Measurements from ENCODE around the gene LPCAT2.

Gene LPCAT2

DNA sequence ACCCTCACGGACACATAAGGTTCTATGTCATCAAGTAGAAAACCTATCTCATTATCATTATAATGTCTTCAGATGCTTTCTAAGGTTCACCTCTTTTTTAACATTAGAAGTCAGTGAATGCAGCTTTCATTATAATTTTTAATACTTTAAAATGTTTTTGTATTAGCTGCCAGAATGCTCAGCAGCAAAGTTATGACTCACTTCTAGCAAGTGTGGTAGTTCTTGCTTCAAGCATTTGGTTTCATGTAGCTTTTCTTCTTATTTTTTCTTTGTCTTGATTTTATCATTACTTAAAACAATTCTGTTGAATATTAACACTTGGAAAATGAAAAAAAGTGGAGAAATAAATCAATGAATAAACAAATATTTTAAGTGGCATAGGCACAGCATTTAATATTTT lies 23.4 kb downstream of the LPCAT2 start:
- TF ChIP-seq, protein P1, sequence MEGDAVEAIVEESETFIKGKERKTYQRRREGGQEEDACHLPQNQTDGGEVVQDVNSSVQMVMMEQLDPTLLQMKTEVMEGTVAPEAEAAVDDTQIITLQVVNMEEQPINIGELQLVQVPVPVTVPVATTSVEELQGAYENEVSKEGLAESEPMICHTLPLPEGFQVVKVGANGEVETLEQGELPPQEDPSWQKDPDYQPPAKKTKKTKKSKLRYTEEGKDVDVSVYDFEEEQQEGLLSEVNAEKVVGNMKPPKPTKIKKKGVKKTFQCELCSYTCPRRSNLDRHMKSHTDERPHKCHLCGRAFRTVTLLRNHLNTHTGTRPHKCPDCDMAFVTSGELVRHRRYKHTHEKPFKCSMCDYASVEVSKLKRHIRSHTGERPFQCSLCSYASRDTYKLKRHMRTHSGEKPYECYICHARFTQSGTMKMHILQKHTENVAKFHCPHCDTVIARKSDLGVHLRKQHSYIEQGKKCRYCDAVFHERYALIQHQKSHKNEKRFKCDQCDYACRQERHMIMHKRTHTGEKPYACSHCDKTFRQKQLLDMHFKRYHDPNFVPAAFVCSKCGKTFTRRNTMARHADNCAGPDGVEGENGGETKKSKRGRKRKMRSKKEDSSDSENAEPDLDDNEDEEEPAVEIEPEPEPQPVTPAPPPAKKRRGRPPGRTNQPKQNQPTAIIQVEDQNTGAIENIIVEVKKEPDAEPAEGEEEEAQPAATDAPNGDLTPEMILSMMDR (IDR thresholded peaks at IDR 0.05), result no peak
- Histone ChIP-seq H3K27ac (no peak overlapping the region), H3K36me3 (ENCODE audit: control insufficient read depth, insufficient read depth, low read length) (no peaks in the 10 kb centered on the region), H3K79me2 (no peaks in the 10 kb centered on the region), H3K27me3 (ENCODE audit: control insufficient read depth, insufficient read depth, low read length) (no peaks in the 10 kb centered on the region), H2AFZ (no peak overlapping the region), H3K4me3 (ENCODE audit: low read depth, low read length) (no peak overlapping the region), H3K4me1 (no peaks in the 10 kb centered on the region), H3K9ac (no peak overlapping the region), H3K9me3 (ENCODE audit: control insufficient read depth, low read length) (no peaks in the 10 kb centered on the region), H3K4me2 (ENCODE audit: low read length) (no peak overlapping the region)

DNA sequence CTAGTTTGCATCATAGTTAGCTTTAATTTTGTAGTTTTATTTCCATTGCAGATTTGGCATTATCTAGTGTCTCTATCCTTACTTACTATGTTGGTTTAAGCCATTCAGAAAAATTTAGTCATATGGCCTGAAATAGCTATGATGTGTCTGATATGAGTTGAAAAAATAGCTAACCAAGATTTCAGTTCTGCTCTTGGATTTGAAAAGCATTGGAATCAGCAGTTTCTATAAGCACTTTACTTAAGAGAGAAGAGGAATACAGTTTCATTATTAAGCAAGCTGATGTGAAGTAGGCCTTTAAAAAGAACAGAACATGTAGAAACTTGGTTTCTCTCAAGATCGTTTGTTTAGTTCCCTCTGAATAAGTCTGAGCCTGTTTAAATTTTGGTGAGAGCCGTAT lies 25.9 kb downstream of the LPCAT2 start:
- no peaks in the 10 kb centered on the region for H3K4me1 ChIP-seq
- no peak overlapping the region for H3K4me2 ChIP-seq (ENCODE audit: low read length)
- no peaks in the 10 kb centered on the region for H3K9me3 ChIP-seq (ENCODE audit: control insufficient read depth, low read length)
- H3K36me3 ChIP-seq (ENCODE audit: control insufficient read depth, insufficient read depth, low read length), result no peaks in the 10 kb centered on the region
- H3K27me3 ChIP-seq (ENCODE audit: control insufficient read depth, insufficient read depth, low read length), result no peaks in the 10 kb centered on the region
- H3K27ac ChIP-seq, result no peak overlapping the region
- no peak overlapping the region for H3K4me3 ChIP-seq (ENCODE audit: low read depth, low read length)
- H2AFZ ChIP-seq, result no peak overlapping the region
- TF ChIP-seq, protein P1 (IDR thresholded peaks at IDR 0.05), result no peak
- H3K9ac ChIP-seq, result no peak overlapping the region
- no peaks in the 10 kb centered on the region for H3K79me2 ChIP-seq

DNA sequence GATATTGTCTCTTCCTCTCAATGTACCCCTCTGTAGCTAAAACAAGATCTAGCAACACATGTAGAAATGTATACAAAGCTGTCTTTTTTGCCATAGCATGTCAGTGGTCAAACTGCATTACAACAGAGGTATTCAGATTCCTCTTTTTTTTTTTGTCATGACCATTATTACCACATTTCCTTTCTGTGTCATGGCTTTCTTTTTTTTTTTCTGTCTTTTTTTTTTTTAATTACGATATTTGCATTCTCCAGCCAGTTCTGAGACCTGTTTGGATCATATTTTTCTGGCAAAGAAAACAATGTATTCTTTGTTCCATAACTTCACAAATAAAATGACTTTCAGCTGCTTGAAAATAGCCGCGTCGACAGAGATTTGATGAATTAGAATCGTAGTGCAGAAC lies 30.2 kb downstream of the LPCAT2 start:
- no peaks in the 10 kb centered on the region for H3K9me3 ChIP-seq (ENCODE audit: control insufficient read depth, low read length)
- H3K36me3 ChIP-seq (ENCODE audit: control insufficient read depth, insufficient read depth, low read length), result no peaks in the 10 kb centered on the region
- peaks cover 2% of the 10 kb centered on the region for H3K79me2 ChIP-seq
- TF ChIP-seq, protein P1 (IDR thresholded peaks at IDR 0.05), result no peak
- no peak overlapping the region for H2AFZ ChIP-seq
- no peaks in the 10 kb centered on the region for H3K27me3 ChIP-seq (ENCODE audit: control insufficient read depth, insufficient read depth, low read length)
- no peak overlapping the region for H3K9ac ChIP-seq
- H3K4me1 ChIP-seq, result no peaks in the 10 kb centered on the region
- no peak overlapping the region for H3K27ac ChIP-seq
- H3K4me3 ChIP-seq (ENCODE audit: low read depth, low read length), result no peak overlapping the region
- no peak overlapping the region for H3K4me2 ChIP-seq (ENCODE audit: low read length)

DNA sequence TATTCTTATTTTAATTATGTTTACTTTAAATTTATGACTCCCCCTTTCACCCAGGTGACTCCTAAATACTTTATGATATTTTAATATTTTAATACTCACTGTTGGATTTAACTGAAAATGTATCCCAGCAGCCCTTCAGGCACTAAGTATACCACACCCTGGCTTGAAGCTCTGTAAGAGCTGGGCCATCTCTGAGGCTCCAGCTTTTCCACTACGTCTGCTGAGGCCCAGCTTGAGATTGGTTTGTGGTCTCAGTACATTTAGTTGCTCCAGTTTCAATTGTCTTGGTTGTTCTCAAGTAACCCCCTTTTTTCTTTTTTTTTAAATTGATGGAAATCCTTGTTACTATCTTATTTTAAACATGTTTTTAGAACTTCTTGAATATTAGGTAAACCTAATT lies 30.6 kb downstream of the LPCAT2 start:
- no peaks in the 10 kb centered on the region for H3K9me3 ChIP-seq (ENCODE audit: control insufficient read depth, low read length)
- H3K27ac ChIP-seq, result no peak overlapping the region
- no peaks in the 10 kb centered on the region for H3K27me3 ChIP-seq (ENCODE audit: control insufficient read depth, insufficient read depth, low read length)
- TF ChIP-seq, protein P1 (IDR thresholded peaks at IDR 0.05), result no peak
- no peak overlapping the region for H3K9ac ChIP-seq
- H3K4me3 ChIP-seq (ENCODE audit: low read depth, low read length), result no peak overlapping the region
- H3K79me2 ChIP-seq, result peaks cover 2% of the 10 kb centered on the region
- H3K36me3 ChIP-seq (ENCODE audit: control insufficient read depth, insufficient read depth, low read length), result no peaks in the 10 kb centered on the region
- H2AFZ ChIP-seq, result no peak overlapping the region
- no peaks in the 10 kb centered on the region for H3K4me1 ChIP-seq
- H3K4me2 ChIP-seq (ENCODE audit: low read length), result no peak overlapping the region

DNA sequence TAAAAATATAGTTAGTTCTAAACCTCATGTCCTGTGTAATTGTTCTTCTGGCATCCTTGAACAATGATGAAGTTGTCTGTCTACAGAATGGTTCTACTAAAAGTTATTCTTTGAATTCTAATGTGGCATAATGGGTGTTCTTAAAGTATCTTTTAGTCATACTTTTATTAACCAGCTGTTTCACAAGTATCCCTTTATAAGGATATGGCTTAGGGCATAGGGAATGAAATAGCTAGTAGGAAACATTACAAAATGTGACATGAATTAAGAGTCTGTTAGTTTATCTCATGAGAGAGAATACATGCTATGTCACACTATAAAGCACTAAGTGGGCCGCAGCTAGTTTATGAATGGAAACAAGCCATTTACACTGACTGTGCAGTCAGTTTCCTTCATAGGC lies 31.3 kb downstream of the LPCAT2 start:
- Histone ChIP-seq H3K27ac (no peak overlapping the region), H3K4me1 (no peaks in the 10 kb centered on the region), H2AFZ (no peak overlapping the region), H3K4me2 (ENCODE audit: low read length) (no peak overlapping the region), H3K9me3 (ENCODE audit: control insufficient read depth, low read length) (no peaks in the 10 kb centered on the region), H3K9ac (no peak overlapping the region), H3K79me2 (peaks cover 2% of the 10 kb centered on the region), H3K27me3 (ENCODE audit: control insufficient read depth, insufficient read depth, low read length) (no peaks in the 10 kb centered on the region), H3K4me3 (ENCODE audit: low read depth, low read length) (no peak overlapping the region), H3K36me3 (ENCODE audit: control insufficient read depth, insufficient read depth, low read length) (no peaks in the 10 kb centered on the region)
- TF ChIP-seq, protein P1 (IDR thresholded peaks at IDR 0.05), result no peak
